ENCODE measurements around the gene RAB15. TPM values are rescaled to one million over a fixed set of nuclear protein-coding genes. Genes with fewer than 3 reads are reported as not detected.

Gene RAB15
- total and polyA plus RNA-seq, 2 of the 8 experiments (the other 6 are each of a cell fraction or from before 2014, with no cell fraction given), result 38.8 to 58.1 TPM

- TF ChIP-seq SUZ12 (IDR thresholded peaks at IDR 0.05; ENCODE audit: low read length) (no peak), ASH2L (IDR thresholded peaks at IDR 0.05; ENCODE audit: low read length) (no peak), CREB1 (IDR thresholded peaks at IDR 0.05) (no peak), CTBP2 (IDR thresholded peaks at IDR 0.05; ENCODE audit: borderline replicate concordance, insufficient read depth, insufficient read length, low read length) (no peak)
These were observed 1.2 kb downstream of the RAB15 start (continued) for GRCh38 chr14:64970776-64971477.

Measured in H1 (cell line).